Activated T-cell treated with anti-CD3 and anti-CD28 coated beads, Interleukin-2, amount 50 U/mL, for 4 hours (primary cell): ENCODE measurements around the gene TIMP4. TPM values are rescaled to one million over a fixed set of nuclear protein-coding genes. Genes with fewer than 3 reads are reported as not detected.

Source experiments
- ATAC-seq, 2 donors: fragments of 200-7000 bp; cut with Tn5 transposase; one replicate each; pipeline ENCODE4 v1.10.0; 2021
- DNase-seq: peaks from one replicate; pipeline ENCODE4 v3.0.0-alpha.2; 2020
- H3K27me3 Mint-ChIP-seq: one replicate; pipeline ENCODE4 v1.8.0; 2021; ENCODE audit warnings: low read depth, mixed read lengths
- H3K36me3 Mint-ChIP-seq: one replicate; pipeline ENCODE4 v1.8.0; 2022; ENCODE audit warnings: mixed read lengths; ENCODE audit not compliant: insufficient read depth
- H3K4me1 Mint-ChIP-seq: one replicate; pipeline ENCODE4 v1.8.0; 2021; ENCODE audit warnings: low read depth, mixed read lengths
- H3K4me3 Mint-ChIP-seq: one replicate; pipeline ENCODE4 v1.8.0; 2021; ENCODE audit warnings: mild to moderate bottlenecking, moderate library complexity, mixed read lengths
- H3K9me3 Mint-ChIP-seq: one replicate; pipeline ENCODE4 v1.8.0; 2021; ENCODE audit warnings: mixed read lengths
- total RNA-seq, 3 donors: library from RNA; stranded (reverse); gene quantifications; one replicate each; pipeline ENCODE4 v1.2.1, GENCODE V29; 2021

Gene TIMP4
- total RNA-seq, 3 donors from 2014 or later: 0.18 to 0.24 TPM; not detected in 1

DNA sequence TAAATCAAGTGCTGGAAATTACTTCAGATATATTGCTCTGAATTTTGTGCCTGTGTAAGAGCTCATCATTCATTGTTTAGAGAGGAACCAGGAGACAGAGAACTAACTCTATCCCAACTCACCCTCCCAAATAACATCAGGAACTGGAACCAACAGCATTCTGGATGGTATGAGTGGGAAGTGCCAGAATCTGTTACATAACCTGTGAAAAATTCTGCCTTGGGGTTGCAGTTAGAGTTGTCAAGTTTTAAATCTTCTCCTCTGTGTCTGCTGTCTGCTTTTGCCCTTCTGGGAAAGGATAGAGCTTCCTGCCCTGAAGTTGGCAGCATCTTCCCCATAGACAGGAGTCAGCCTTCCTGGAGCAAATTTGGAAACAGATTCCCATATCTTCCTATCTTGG is 41.2 kb downstream of the TIMP4 start:
- Mint-ChIP-seq H3K27me3 (peaks cover 23% of the 10 kb centered on the region), H3K4me3 (no peak overlapping the region), H3K9me3 (no peaks in the 10 kb centered on the region), H3K36me3 (no peaks in the 10 kb centered on the region), H3K4me1 (no peaks in the 10 kb centered on the region)
- DNase-seq: no peak
- no peak for ATAC-seq

DNA sequence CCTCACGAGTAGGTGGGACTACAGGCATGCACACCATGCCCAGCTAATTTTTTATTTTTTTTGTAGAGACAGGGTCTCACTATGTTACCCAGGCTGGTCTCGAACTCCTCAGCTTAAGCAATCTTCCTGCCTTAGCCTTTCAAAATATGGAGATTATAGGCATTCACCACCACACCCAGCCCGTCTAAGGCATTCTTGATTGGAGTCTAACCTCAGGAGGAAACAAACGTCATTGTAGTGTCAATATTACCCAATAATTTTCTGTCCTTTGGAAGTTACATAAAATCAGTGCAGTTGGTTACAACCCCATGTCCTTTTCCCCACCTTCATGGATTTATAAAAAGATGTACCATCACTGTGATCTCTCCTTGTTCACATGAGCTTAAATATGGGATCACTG is 41.8 kb downstream of the TIMP4 start:
- Mint-ChIP-seq H3K27me3 (peaks cover 23% of the 10 kb centered on the region), H3K4me1 (no peaks in the 10 kb centered on the region), H3K36me3 (no peaks in the 10 kb centered on the region), H3K4me3 (no peak overlapping the region), H3K9me3 (no peaks in the 10 kb centered on the region)
- ATAC-seq (no peak), DNase-seq (no peak)

DNA sequence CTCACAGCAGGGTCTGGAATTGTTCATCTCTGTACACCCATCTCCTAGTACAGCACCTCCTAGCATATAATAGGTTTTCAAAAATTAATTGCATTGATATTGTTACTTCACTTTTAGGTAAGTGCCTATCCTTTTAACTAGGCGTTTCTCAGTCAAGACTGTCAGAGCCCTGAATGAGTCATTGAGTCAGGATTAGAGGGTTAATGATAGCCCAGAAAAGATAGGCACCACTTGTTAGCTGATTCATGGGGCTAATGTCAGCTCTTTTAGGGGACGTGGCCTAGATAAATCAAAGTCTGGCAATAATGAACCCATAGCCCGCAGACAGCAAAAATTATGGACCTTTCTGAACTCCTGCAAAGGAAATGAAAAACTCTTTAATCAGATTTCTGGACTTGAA is 42.9 kb downstream of the TIMP4 start:
- H3K9me3 Mint-ChIP-seq: no peaks in the 10 kb centered on the region
- DNase-seq: no peak
- no peak overlapping the region for H3K4me3 Mint-ChIP-seq
- no peaks in the 10 kb centered on the region for H3K4me1 Mint-ChIP-seq
- peaks cover 21% of the 10 kb centered on the region for H3K27me3 Mint-ChIP-seq
- H3K36me3 Mint-ChIP-seq: no peaks in the 10 kb centered on the region
- no peak for ATAC-seq

DNA sequence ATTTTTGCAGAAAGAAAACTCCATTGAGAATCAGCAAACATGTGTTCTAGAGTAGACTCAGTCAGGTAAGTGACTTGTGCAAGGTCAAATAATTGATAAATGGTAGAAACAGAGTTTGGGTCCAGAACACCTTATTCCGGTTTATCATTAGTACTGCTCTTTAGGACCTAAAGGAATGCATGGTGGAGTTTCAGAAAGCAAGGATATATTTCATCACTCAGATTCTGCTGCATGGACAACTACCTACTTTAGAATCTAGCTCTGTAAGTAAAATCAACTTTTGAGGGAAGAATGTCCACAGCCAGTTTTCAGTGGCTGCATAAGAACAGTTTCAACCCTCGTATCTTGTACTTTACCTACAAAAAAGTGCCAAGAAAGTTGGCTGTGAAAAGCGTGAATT is 43.6 kb downstream of the TIMP4 start:
- no peak for ATAC-seq
- Mint-ChIP-seq H3K36me3 (no peaks in the 10 kb centered on the region), H3K4me1 (no peaks in the 10 kb centered on the region), H3K27me3 (peaks cover 24% of the 10 kb centered on the region), H3K9me3 (no peaks in the 10 kb centered on the region), H3K4me3 (no peak overlapping the region)
- DNase-seq: no peak

DNA sequence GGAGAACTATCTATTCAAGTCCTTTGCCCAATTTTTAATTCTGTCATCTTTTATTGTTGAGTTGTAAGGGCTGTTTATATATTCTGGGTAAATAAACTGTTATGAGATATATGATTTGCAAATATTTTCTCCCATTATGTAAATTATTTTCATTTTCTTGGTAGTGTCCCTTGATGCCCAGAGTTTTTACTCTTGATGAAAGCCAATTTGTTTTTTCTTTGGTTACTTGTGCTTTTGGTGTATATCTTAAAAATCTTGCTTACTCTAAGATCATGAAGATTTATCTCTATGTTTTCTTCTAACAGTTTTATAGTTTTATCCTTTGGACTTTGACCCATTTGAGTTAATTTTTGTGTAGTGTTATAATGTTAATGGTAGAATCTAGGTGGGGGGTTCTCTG is 44.5 kb downstream of the TIMP4 start:
- Mint-ChIP-seq H3K4me1 (no peaks in the 10 kb centered on the region), H3K36me3 (no peaks in the 10 kb centered on the region), H3K9me3 (no peaks in the 10 kb centered on the region), H3K4me3 (no peak overlapping the region), H3K27me3 (peaks cover 24% of the 10 kb centered on the region)
- ATAC-seq (no peak), DNase-seq (no peak)

DNA sequence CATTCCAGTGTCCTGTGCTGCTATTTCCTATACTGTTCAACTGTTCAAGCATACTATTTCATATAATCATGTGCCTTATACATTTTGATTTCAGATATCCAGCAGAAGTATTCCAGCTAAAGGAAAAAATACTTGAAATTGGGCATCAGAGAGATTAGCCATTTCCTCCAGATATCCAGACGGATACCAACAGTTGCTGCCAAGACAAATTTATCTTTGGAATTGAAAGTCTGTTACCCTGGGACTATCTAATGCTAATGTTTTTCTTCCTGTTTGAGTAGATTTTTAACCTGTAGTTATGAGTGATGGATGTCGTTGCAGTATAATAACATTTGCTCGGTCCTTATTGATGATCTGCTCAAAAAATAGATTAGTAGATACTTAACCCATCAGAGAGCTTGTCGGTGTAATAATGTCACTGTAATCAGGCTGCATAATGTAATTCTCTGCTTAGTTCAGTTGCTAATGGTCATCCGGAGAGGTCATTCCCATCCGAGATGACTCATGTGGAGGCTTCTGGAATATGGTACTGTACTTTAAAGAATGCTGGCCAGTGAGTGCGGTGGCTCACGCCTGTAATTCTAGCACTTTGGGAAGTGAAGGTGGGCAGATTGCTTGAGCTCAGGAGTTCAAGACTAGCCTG is 51.5 kb downstream of the TIMP4 start:
- H3K4me1 Mint-ChIP-seq: no peaks in the 10 kb centered on the region
- no peaks in the 10 kb centered on the region for H3K9me3 Mint-ChIP-seq
- peaks cover 6% of the 10 kb centered on the region for H3K27me3 Mint-ChIP-seq
- no peak overlapping the region for H3K4me3 Mint-ChIP-seq
- no peaks in the 10 kb centered on the region for H3K36me3 Mint-ChIP-seq
- ATAC-seq (no peak), DNase-seq (no peak)

Other genes starting within 250 kb of the TIMP4 start
- gene SYN2, start 154.5 kb downstream of the TIMP4 start, total RNA-seq: under 1 TPM in 1 of 3 donors, not detected in 2; 0.30 TPM
- gene PPARG, start 130.2 kb upstream of the TIMP4 start, total RNA-seq: 1 to 10 TPM in 1 of 3 donors, under 1 TPM in 2; 0.47 to 1.8 (median 0.83) TPM